A549 (cell line): ENCODE measurements around the gene SLC45A2. TPM values are rescaled to one million over a fixed set of nuclear protein-coding genes. Genes with fewer than 3 reads are reported as not detected.

ENCODE experiments used
- ATAC-seq, 2 experiments: fragments of 200-7000 bp in 1 of 2; fragments of >200 bp in 1 of 2; cut with Nextera tagmentation in 1 of 2; cut with Tn5 transposase in 1 of 2; 3 replicates each; pipeline versions ENCODE4 v1.8.0 to v1.9.1; 2018 to 2020; ENCODE audit warnings: mild to moderate bottlenecking in 1 of 2, moderate library complexity in 1 of 2
- CTCF ChIA-PET: fragments of 300-600 bp; sonication (Branson Sonifier 250); formaldehyde crosslinking; extraction: SDS; loops from one replicate; lab custom pipeline; 2021; ENCODE audit warnings: antibody characterized with exemption, inconsistent platforms; lab: Yijun Ruan, JAX
- POLR2A ChIA-PET: fragments of 350-600 bp; formaldehyde crosslinking; extraction: SDS; loops from one replicate; lab custom pipeline; 2021; ENCODE audit warnings: antibody characterized with exemption, inconsistent platforms; lab: Yijun Ruan, JAX
- DNase-seq, 2 experiments: peaks; one replicate each; pipeline versions ENCODE4 v3.0.0 to v3.0.0-alpha.2; 2011 to 2016; ENCODE audit warnings: low read depth in 1 of 2, low spot score in 1 of 2
- FAIRE-seq: peaks from 2 replicates; lab custom pipeline; 2011; peaks lifted over from hg19 to GRCh38; lab: Jason Lieb, UNC
- H3K27ac ChIP-seq, 2 experiments: fragments of >200 bp; sonication (Bioruptor Twin); formaldehyde crosslinking; 3 replicates each; pipeline ENCODE4 v1.5.1; 2016 to 2017
- H3K4me1 ChIP-seq: fragments of >200 bp; sonication (Bioruptor Twin); formaldehyde crosslinking; 3 replicates; pipeline ENCODE4 v1.6.1; 2016
- H3K4me2 ChIP-seq: fragments of >200 bp; sonication (Bioruptor Twin); formaldehyde crosslinking; 3 replicates; pipeline ENCODE4 v1.6.1; 2016
- H3K4me3 ChIP-seq: fragments of >200 bp; sonication (Bioruptor Twin); formaldehyde crosslinking; 3 replicates; pipeline ENCODE4 v1.5.1; 2016
- H3K9me3 ChIP-seq: fragments of >200 bp; sonication (Bioruptor Twin); formaldehyde crosslinking; 3 replicates; pipeline ENCODE4 v1.6.1; 2016
- BHLHE40 ChIP-seq: IDR thresholded peaks from 2 replicates; pipeline ENCODE4 v1.6.1; 2012; ENCODE audit warnings: low read depth, low read length, inconsistent platforms
- CBX8 ChIP-seq: fragments of 200-600 bp; sonication (generic); IDR thresholded peaks from 2 replicates; pipeline ENCODE4 v1.6.1; 2016
- CEBPB ChIP-seq, 2 experiments: fragments of >200 bp in 1 of 2; sonication (Bioruptor Twin) in 1 of 2; formaldehyde crosslinking in 1 of 2; IDR thresholded peaks; 2 replicates each; pipeline ENCODE4 v1.6.1; 2012 to 2016
- CHD2 ChIP-seq: fragments of 150-350 bp; IDR thresholded peaks from 2 replicates; pipeline ENCODE4 v1.6.1; 2014; ENCODE audit warnings: low read length; ENCODE audit not compliant: partially characterized antibody
- EHMT2 ChIP-seq: fragments of 200-600 bp; sonication (generic); IDR thresholded peaks from 2 replicates; pipeline ENCODE4 v1.6.1; 2016; ENCODE audit warnings: antibody characterized with exemption, low read depth, mild to moderate bottlenecking, moderate library complexity
- EP300 ChIP-seq, 2 experiments: fragments of >200 bp; sonication (Bioruptor Twin); formaldehyde crosslinking; IDR thresholded peaks; 2 replicates in 1 of 2; 3 replicates in 1 of 2; pipeline ENCODE4 v1.6.1; 2016 to 2017
- FOSB ChIP-seq: fragments of 250-450 bp; sonication (Bioruptor Pico); IDR thresholded peaks from 2 replicates; pipeline ENCODE4 v1.5.0; 2020; ENCODE audit warnings: mild to moderate bottlenecking, moderate library complexity
- FOSL2 ChIP-seq, 2 experiments: fragments of 450-650 bp in 1 of 2; fragments of >200 bp in 1 of 2; sonication (Bioruptor Twin) in 1 of 2; formaldehyde crosslinking; IDR thresholded peaks; 2 replicates each; pipeline versions ENCODE4 v1.5.0 to v1.6.1; 2016 to 2020; ENCODE audit warnings: mild to moderate bottlenecking in 1 of 2, moderate library complexity in 1 of 2
- FOXS1 ChIP-seq: fragments of 250-450 bp; sonication (Bioruptor Pico); IDR thresholded peaks from 2 replicates; pipeline ENCODE4 v1.5.0; 2020; ENCODE audit warnings: mild to moderate bottlenecking, moderate library complexity
- HEYL ChIP-seq: fragments of 250-450 bp; sonication (Bioruptor Pico); IDR thresholded peaks from 2 replicates; pipeline ENCODE4 v1.8.0; 2021; ENCODE audit warnings: mild to moderate bottlenecking, moderate library complexity
- KDM1A ChIP-seq: fragments of 200-600 bp; sonication (generic); IDR thresholded peaks from 2 replicates; pipeline ENCODE4 v1.6.1; 2016; ENCODE audit warnings: low read depth, mild to moderate bottlenecking
- MAFK ChIP-seq: fragments of 450-650 bp; IDR thresholded peaks from 2 replicates; pipeline ENCODE4 v1.6.1; 2014; ENCODE audit not compliant: partially characterized antibody
- MYC ChIP-seq: IDR thresholded peaks from 2 replicates; pipeline ENCODE4 v1.6.1; 2012; ENCODE audit warnings: mild to moderate bottlenecking, inconsistent platforms, low read length, improper control_type of control experiment, borderline replicate concordance
- RARB ChIP-seq: fragments of 250-450 bp; sonication (Bioruptor Pico); IDR thresholded peaks from 2 replicates; pipeline ENCODE4 v1.8.0; 2021; ENCODE audit warnings: mild to moderate bottlenecking, moderate library complexity
- RNF2 ChIP-seq: fragments of 200-600 bp; sonication (generic); IDR thresholded peaks from 2 replicates; pipeline ENCODE4 v1.6.1; 2016; ENCODE audit warnings: low read depth, mild to moderate bottlenecking, antibody characterized with exemption, moderate library complexity, borderline replicate concordance
- SMC3 ChIP-seq: fragments of >200 bp; sonication (Bioruptor Twin); formaldehyde crosslinking; IDR thresholded peaks from 3 replicates; pipeline ENCODE4 v1.6.1; 2018; ENCODE audit warnings: inconsistent platforms
- SREBF2 ChIP-seq: fragments of 450-650 bp; IDR thresholded peaks from 2 replicates; pipeline ENCODE4 v1.6.1; 2014; ENCODE audit warnings: mild to moderate bottlenecking, moderate library complexity
- WGBS: methylation state at CpG from one replicate; pipeline ENCODE4 v1.1.6; 2017; ENCODE audit errors: missing lambda C conversion rate; 5-methylcytosine and 5-hydroxymethylcytosine counted together
- polyA plus RNA-seq, 4 experiments: library from polyadenylated mRNA; depleted of rRNA in 3 of 4; stranded (reverse); fragments of >200 nt; fragmentation: RNase III in 1 of 4; extraction: RNeasy Plus Mini Kit Qiagen cat#74134 plus additional on column Dnase treatment in 1 of 4; gene quantifications; 2 replicates in 3 of 4; 3 replicates in 1 of 4; pipeline ENCODE4 v1.2.3, GENCODE V29; 2011 to 2017
- TF ChIP-seq, protein P1 (sequence below): IDR thresholded peaks from 2 replicates; pipeline ENCODE4 v1.6.1; 2012
- TF ChIP-seq, protein P2 (sequence below): IDR thresholded peaks from 2 replicates; pipeline ENCODE4 v1.6.1; 2012; ENCODE audit warnings: low read depth, borderline replicate concordance
- TF ChIP-seq, protein P3 (sequence below): fragments of 250-450 bp; sonication (Bioruptor Pico); IDR thresholded peaks from 2 replicates; pipeline ENCODE4 v1.5.0; 2020; ENCODE audit warnings: low read depth, mild to moderate bottlenecking, moderate library complexity
- TF ChIP-seq, protein P4 (sequence below): fragments of 150-350 bp; IDR thresholded peaks from 2 replicates; pipeline ENCODE4 v1.6.1; 2014; ENCODE audit warnings: low read depth, mild to moderate bottlenecking, low read length
- TF ChIP-seq, protein P5 (sequence below): fragments of >200 bp; sonication (Bioruptor Twin); formaldehyde crosslinking; IDR thresholded peaks from 3 replicates; pipeline ENCODE4 v1.5.1; 2016
- TF ChIP-seq, protein P6 (sequence below): IDR thresholded peaks from 2 replicates; pipeline ENCODE4 v1.6.1; 2012

SLC45A2 gene
- polyA plus RNA-seq, 2 of the 4 experiments (the other 2 are of a cell fraction): not detected

DNA sequence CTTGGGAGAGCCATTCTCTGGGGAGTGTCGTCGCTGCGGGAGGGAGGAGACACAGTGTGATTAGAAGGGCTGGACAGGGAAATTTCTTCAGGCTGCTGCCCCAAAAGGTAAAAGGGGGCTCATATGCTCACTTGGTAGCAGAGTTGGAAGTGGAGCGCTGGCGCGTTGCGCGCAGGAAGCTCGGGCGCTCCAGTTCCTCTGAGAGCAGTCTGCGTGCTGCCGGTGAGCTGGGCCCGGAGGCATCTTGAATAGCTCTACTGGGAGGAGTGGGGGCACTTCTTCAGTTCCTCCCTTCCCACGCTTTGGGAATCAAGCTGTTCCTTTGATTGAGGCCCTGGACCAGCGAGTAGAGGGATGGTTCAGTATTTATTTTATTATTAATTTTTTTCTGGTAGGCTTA lies 45.6 kb downstream of the SLC45A2 start:
- TF ChIP-seq, protein P1, sequence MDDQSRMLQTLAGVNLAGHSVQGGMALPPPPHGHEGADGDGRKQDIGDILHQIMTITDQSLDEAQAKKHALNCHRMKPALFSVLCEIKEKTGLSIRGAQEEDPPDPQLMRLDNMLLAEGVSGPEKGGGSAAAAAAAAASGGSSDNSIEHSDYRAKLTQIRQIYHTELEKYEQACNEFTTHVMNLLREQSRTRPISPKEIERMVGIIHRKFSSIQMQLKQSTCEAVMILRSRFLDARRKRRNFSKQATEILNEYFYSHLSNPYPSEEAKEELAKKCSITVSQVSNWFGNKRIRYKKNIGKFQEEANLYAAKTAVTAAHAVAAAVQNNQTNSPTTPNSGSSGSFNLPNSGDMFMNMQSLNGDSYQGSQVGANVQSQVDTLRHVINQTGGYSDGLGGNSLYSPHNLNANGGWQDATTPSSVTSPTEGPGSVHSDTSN: no peak
- TF ChIP-seq SREBF2 (no peak), RARB (no peak), MYC (no peak), CEBPB (IDR thresholded peaks at IDR 0.05) (no peak), EP300 (IDR thresholded peaks at IDR 0.05) (no peak), CBX8 (no peak), SMC3 (no peak), FOSB (CRISPR knock-in tag) (no peak), CHD2 (no peak), KDM1A (no peak), EHMT2 (no peak), BHLHE40 (no peak), MAFK (no peak)
- TF ChIP-seq, protein P2, sequence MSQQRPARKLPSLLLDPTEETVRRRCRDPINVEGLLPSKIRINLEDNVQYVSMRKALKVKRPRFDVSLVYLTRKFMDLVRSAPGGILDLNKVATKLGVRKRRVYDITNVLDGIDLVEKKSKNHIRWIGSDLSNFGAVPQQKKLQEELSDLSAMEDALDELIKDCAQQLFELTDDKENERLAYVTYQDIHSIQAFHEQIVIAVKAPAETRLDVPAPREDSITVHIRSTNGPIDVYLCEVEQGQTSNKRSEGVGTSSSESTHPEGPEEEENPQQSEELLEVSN: no peak
- TF ChIP-seq, protein P3, sequence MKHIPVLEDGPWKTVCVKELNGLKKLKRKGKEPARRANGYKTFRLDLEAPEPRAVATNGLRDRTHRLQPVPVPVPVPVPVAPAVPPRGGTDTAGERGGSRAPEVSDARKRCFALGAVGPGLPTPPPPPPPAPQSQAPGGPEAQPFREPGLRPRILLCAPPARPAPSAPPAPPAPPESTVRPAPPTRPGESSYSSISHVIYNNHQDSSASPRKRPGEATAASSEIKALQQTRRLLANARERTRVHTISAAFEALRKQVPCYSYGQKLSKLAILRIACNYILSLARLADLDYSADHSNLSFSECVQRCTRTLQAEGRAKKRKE (CRISPR knock-in tag): no peak
- TF ChIP-seq, protein P4, sequence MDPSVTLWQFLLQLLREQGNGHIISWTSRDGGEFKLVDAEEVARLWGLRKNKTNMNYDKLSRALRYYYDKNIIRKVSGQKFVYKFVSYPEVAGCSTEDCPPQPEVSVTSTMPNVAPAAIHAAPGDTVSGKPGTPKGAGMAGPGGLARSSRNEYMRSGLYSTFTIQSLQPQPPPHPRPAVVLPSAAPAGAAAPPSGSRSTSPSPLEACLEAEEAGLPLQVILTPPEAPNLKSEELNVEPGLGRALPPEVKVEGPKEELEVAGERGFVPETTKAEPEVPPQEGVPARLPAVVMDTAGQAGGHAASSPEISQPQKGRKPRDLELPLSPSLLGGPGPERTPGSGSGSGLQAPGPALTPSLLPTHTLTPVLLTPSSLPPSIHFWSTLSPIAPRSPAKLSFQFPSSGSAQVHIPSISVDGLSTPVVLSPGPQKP: no peak
- TF ChIP-seq, protein P5, sequence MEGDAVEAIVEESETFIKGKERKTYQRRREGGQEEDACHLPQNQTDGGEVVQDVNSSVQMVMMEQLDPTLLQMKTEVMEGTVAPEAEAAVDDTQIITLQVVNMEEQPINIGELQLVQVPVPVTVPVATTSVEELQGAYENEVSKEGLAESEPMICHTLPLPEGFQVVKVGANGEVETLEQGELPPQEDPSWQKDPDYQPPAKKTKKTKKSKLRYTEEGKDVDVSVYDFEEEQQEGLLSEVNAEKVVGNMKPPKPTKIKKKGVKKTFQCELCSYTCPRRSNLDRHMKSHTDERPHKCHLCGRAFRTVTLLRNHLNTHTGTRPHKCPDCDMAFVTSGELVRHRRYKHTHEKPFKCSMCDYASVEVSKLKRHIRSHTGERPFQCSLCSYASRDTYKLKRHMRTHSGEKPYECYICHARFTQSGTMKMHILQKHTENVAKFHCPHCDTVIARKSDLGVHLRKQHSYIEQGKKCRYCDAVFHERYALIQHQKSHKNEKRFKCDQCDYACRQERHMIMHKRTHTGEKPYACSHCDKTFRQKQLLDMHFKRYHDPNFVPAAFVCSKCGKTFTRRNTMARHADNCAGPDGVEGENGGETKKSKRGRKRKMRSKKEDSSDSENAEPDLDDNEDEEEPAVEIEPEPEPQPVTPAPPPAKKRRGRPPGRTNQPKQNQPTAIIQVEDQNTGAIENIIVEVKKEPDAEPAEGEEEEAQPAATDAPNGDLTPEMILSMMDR: no peak
- CTCF ChIA-PET: interaction anchor here (1.2 kb wide), 1 partner anchor 236 kb away, joined by 3 read pairs; no protein-coding TSS in a partner anchor

DNA sequence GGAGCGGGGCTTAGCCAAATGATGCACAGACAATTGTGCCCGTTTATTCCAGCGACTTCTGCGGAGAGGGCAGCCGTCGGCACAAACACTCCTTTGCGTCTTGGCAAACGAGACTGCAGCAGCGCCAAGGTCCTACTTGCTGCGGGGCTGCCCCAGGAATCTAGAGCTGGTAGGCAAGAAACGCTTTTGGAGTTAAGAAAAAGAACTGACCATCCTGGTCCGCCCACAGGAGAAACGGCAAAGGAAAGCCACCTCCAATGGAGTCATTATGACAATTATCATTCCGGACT lies 46.0 kb downstream of the SLC45A2 start:
- no peak for FAIRE-seq
- H3K27ac ChIP-seq: no peak overlapping the region
- peaks cover 9% of the 10 kb centered on the region; the same call in 2 of the 3 replicates for H3K4me1 ChIP-seq
- WGBS: 44% methylated on average over 14 of the region's 14 CpGs
- ATAC-seq: no peak
- ChIA-PET POLR2A (no interaction called here), CTCF (interaction anchor here (1.2 kb wide), 1 partner anchor 235 kb away, joined by 3 read pairs; no protein-coding TSS in a partner anchor)
- TF ChIP-seq SREBF2: no peak
- TF ChIP-seq, protein P4: no peak
- no peak for TF ChIP-seq FOXS1 (CRISPR knock-in tag)
- TF ChIP-seq HEYL: no peak
- TF ChIP-seq, protein P6, sequence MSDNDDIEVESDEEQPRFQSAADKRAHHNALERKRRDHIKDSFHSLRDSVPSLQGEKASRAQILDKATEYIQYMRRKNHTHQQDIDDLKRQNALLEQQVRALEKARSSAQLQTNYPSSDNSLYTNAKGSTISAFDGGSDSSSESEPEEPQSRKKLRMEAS: no peak
- TF ChIP-seq FOSL2 (IDR thresholded peaks at IDR 0.05): no peak
- TF ChIP-seq FOSL2 (CRISPR knock-in tag; IDR thresholded peaks at IDR 0.05): no peak
- no peak for TF ChIP-seq RNF2
- TF ChIP-seq CHD2: no peak
- no peaks in the 10 kb centered on the region for H3K9me3 ChIP-seq
- H3K4me3 ChIP-seq: no peak overlapping the region
- H3K4me2 ChIP-seq: no peak overlapping the region
- DNase-seq: no peak

More for the DNA sequence above, 45.6 kb downstream of the SLC45A2 start:
- POLR2A ChIA-PET: no interaction called here
- Histone ChIP-seq H3K4me3 (no peak overlapping the region), H3K9me3 (no peaks in the 10 kb centered on the region), H3K27ac (no peak overlapping the region), H3K4me1 (peaks cover 7% of the 10 kb centered on the region; the same call in 2 of the 3 replicates), H3K4me2 (no peak overlapping the region)
- no peak for FAIRE-seq
- no peak for DNase-seq
- 67% methylated on average over 15 of the region's 15 CpGs for WGBS
- ATAC-seq: no peak
